Hematopoietic multipotent progenitor cell (in vitro differentiated cells): ENCODE measurements around the gene HES6. TPM values are rescaled to one million over a fixed set of nuclear protein-coding genes. Genes with fewer than 3 reads are reported as not detected.

Experiments
- DNase-seq, 3 donors: peaks; one replicate each; pipeline ENCODE4 v3.0.0-alpha.2; 2011 to 2015; ENCODE audit warnings: low read depth in 2 of 3, low spot score in 2 of 3
- total RNA-seq: library from RNA; depleted of rRNA; stranded (reverse); fragments of >200 nt; gene quantifications from one replicate; pipeline ENCODE4 v1.2.3, GENCODE V29; 2012

HES6 gene
- total RNA-seq, 1 donor, result 3.5 TPM

DNA sequence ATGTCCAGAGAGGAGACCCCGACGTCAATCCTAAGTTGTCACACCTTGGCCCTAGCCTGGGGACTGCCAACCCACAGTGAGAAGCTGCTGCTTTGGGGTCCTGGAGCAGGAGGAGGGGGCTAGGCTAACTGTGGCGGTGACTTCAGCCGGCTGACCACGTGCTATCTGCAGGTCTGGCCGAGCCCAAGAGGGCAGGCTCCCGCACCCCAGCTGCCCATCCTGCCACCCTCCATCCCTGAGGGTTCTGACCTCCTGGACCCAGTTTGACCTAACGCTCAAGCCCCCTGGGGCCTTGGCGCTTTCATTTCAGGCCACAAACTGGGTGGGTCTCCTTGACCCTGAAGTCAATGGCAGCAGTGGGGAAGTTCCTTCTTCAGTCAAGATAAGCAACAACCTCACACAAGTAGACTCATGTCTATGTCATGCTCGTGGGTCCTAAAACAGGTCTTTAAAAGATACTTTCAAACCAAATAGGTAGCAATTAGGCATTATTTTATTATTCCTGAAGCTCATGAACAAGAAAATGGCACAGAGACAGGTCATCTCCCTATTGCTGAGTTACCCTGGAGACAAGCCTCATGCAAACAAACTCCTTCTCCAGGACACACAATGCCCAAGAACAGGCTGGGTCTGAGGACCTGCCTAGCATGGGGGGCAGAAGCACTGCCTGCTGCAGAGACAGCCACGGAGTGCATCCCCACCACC, 2.3 kb downstream of the HES6 start:
- no peak for DNase-seq

GRCh38 chr2:238236571-238236970, 3.3 kb downstream of the HES6 start:
- no peak for DNase-seq

DNA sequence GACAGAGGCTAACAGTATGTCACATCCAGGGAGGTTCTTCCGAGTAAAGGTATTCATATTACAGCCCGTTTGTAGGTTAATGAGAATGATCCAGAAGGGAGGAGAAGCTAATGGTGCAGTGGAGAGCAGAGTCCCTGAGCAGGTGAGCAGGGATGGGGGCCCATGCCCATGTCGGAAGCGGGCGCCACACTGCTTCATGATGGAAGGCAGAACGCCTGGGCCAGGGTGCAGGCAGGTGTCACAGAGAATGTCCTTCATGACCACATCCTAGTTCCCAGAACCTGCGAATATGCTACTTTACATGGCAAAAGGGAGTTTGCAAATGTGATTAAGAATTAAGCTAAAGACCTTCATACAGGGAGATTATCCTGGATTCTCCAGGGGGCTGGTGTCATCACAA, 4.0 kb downstream of the HES6 start:
- DNase-seq, result no peak

DNA sequence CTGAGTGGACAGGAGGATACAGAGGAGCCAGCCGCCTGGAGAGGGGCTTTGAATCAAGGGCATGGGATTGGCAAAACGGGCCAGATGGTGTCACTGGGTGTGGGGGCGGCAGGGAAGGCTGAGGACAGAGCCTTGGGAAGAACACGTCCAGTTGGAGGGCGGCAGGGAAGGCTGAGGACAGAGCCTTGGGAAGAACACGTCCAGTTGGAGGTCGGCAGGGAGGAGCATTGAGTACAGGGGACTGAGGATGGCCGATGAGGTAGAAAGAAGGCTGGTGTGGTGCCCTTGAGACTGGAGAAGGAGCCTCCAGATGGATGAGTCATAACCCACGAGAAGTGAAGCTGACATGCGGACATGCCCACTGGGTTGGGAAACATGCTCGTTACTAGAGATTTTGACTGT, 4.5 kb downstream of the HES6 start:
- peak in 2 of 3 donors; percentile 21 to 31 for DNase-seq

DNA sequence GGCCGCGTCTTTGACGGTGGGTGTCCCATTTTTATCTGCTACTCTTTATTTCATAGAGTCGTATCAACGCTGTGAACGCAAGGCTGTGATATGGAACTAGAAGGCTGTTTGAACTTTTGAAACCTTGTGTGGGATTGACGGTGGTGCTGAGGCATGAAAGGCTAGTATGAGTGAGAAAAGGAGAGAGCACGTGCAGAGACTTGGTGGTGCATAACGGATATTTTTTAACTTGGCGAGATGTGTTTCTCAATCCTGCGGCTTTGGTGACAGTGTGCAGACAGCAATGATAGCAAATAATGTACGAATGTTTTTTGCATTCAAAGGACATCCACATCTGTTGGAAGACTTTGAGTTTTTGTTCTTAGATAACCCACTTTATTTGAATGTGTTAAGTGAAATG, 6.2 kb downstream of the HES6 start:
- no peak for DNase-seq

- no peak for DNase-seq
Observed at GRCh38 chr2:238231809-238232208, 8.0 kb downstream of the HES6 start.

- DNase-seq, result peak; percentile 60 to 84 (median 82)
Observed at GRCh38 chr2:238231251-238231793, 8.5 kb downstream of the HES6 start.

DNA sequence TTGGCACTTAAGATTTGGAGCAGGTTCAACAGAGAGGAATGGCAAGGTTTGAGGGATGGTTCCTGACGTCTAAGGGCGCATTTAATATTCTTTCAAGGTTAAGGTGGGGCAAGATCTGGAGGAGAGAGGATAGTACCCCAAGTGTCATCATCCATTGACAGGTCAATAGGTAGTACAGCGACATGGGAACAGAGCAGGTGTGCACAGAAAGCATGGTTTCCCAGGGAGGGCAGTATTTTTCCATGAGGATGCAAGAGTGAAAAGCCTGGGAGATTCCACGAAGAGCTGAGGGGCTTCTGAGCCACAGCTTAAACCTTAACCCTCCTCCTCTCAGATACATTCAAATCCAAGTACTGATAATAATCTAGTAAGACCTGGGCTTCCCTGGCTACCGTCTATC, 9.1 kb downstream of the HES6 start:
- DNase-seq, result no peak

GRCh38 chr2:238228700-238229099, 11.1 kb downstream of the HES6 start:
- no peak for DNase-seq

DNA sequence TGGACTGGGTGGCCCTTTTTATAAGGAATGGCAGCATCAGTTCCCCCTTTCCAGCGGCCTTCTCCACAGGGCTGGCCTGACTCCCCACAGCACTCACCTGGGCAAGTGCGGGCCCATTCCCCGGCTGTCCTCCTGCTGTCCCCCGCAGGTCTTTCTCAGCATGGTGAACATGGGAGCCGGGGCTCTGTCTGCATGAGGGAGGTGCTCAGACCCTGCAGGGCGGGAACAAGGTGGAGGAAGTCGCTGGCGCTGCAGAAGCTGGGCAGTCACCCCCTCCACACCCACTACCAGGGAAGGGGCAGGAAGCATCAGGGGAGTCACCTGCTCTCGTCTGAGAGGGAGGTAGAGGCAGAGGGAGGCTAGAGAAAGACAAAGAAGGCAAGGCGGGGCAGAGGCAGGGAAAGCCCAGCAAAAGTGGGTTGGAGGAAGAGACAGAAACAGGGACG, 12.2 kb downstream of the HES6 start:
- DNase-seq, result no peak

- no peak for DNase-seq
Observed at GRCh38 chr2:238226698-238227586, 12.9 kb downstream of the HES6 start.

- DNase-seq, result no peak
Observed at GRCh38 chr2:238225911-238226697, 13.7 kb downstream of the HES6 start.

GRCh38 chr2:238225121-238225520, 14.7 kb downstream of the HES6 start:
- no peak for DNase-seq

- DNase-seq, result no peak
Observed at GRCh38 chr2:238224356-238225035, 15.3 kb downstream of the HES6 start.

- DNase-seq, result no peak
Observed at GRCh38 chr2:238220892-238221521, 18.8 kb downstream of the HES6 start.

- DNase-seq, result no peak
Observed at GRCh38 chr2:238220274-238220891, 19.5 kb downstream of the HES6 start.

DNA sequence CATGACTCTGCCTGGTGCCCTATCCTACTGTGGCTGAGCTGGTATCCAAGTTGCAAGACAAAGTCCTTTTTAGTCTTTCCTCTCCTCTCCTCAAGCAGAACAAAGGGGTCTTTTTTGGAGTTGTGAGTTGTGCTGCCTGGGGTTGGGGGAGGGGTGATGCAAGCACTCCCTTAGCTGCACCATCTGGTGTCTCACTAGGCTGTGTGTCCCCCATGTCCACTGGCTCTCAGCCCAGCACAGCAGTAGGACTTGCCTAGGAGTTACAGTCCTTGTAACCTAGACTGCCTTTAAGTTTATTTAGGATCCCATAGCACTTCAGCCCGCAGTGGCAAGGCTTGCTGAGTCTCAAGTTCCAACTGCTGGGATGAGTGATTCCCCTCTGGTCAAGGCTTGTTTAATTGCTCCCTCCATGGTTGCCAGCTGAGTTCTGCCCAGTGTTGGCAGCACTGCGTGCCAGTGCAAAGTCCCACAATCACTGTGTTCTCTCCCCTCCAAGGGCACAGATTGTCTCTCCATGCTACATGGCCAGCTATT, 23.1 kb downstream of the HES6 start:
- no peak for DNase-seq

DNA sequence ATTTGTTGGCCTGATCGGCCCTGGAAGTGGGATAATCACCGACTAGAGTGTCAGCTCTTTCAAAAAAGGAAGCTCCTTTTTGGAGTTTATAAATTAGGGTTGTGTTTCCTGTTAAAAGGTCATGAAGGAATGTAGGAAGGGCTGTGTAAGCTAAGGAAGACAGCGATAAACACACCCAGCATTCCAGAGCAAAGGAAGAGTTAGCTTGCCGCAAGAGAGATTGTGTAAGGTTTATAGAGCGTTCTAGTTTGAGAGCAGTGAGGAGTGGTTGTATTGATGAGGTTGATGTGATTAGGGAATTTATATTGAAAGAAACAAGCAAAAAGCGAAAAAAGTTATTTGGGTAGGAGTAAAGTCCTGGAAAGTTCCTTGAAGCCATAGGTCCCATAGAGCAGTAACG, 32.8 kb downstream of the HES6 start:
- DNase-seq, result no peak
